ENCODE data around the gene SLAIN2. TPM values are rescaled to one million over a fixed set of nuclear protein-coding genes. Genes with fewer than 3 reads are reported as not detected.

SLAIN2 gene
- total RNA-seq, 1 donor from 2014 or later = 90.5 TPM

- Mint-ChIP-seq H3K4me3 (ENCODE audit: unreplicated experiment) (no peak overlapping the region), H3K36me3 (ENCODE audit: low read depth, unreplicated experiment) (no peaks in the 10 kb centered on the region), H3K4me1 (ENCODE audit: low read depth, unreplicated experiment) (no peaks in the 10 kb centered on the region), H3K27ac (ENCODE audit: unreplicated experiment) (no peak overlapping the region), H3K27me3 (ENCODE audit: low read depth, unreplicated experiment) (peaks cover 4% of the 10 kb centered on the region), H3K9me3 (ENCODE audit: unreplicated experiment) (peaks cover 7% of the 10 kb centered on the region)
- no peak overlapping the region for H2AFZ ChIP-seq (ENCODE audit: low read depth, low read length)
- TF ChIP-seq CTCF (IDR thresholded peaks at IDR 0.05; ENCODE audit: insufficient read depth, low read depth, low read length) (no peak), EZH2 (IDR thresholded peaks at IDR 0.05; ENCODE audit: insufficient read depth, low read length) (no peak)
- no peak overlapping the region for H3K9ac ChIP-seq (ENCODE audit: low read length)
- no peaks in the 10 kb centered on the region for H3K4me1 ChIP-seq (ENCODE audit: insufficient read depth, low read length)
- H3K4me2 ChIP-seq (ENCODE audit: low read length) = no peak overlapping the region
- H3K4me3 ChIP-seq (ENCODE audit: insufficient read depth, low read depth, low read length) = no peak overlapping the region
- H4K20me1 ChIP-seq (ENCODE audit: insufficient read depth, low read length) = no peaks in the 10 kb centered on the region
- no peak for FAIRE-seq
- H3K27ac ChIP-seq (ENCODE audit: low read depth, low read length) = no peak overlapping the region
- no peak for DNase-seq (ENCODE audit: low read depth)
- no peaks in the 10 kb centered on the region for H3K27me3 ChIP-seq (ENCODE audit: insufficient read depth, low read length)
- no peaks in the 10 kb centered on the region for H3K79me2 ChIP-seq (ENCODE audit: insufficient read depth, low read length)
- no peaks in the 10 kb centered on the region for H3K9me3 ChIP-seq (ENCODE audit: insufficient read depth, low read depth, low read length)
- no peaks in the 10 kb centered on the region for H3K36me3 ChIP-seq (ENCODE audit: insufficient read depth, low read length)
These were observed 113.3 kb downstream of the SLAIN2 start for GRCh38 chr4:48454591-48454990.

GRCh38 chr4:48461000-48461399 is 119.7 kb downstream of the SLAIN2 start:
- no peak for FAIRE-seq
- Mint-ChIP-seq H3K4me1 (ENCODE audit: low read depth, unreplicated experiment) (no peaks in the 10 kb centered on the region), H3K4me3 (ENCODE audit: unreplicated experiment) (no peak overlapping the region), H3K36me3 (ENCODE audit: low read depth, unreplicated experiment) (no peaks in the 10 kb centered on the region), H3K27me3 (ENCODE audit: low read depth, unreplicated experiment) (peaks cover 7% of the 10 kb centered on the region), H3K9me3 (ENCODE audit: unreplicated experiment) (peaks cover 5% of the 10 kb centered on the region), H3K27ac (ENCODE audit: unreplicated experiment) (no peak overlapping the region)
- no peak for TF ChIP-seq EZH2 (IDR thresholded peaks at IDR 0.05; ENCODE audit: insufficient read depth, low read length)
- TF ChIP-seq CTCF (IDR thresholded peaks at IDR 0.05; ENCODE audit: insufficient read depth, low read depth, low read length) = no peak
- no peak overlapping the region for H2AFZ ChIP-seq (ENCODE audit: low read depth, low read length)
- no peak overlapping the region for H3K27ac ChIP-seq (ENCODE audit: low read depth, low read length)
- no peaks in the 10 kb centered on the region for H3K4me1 ChIP-seq (ENCODE audit: insufficient read depth, low read length)
- H3K9me3 ChIP-seq (ENCODE audit: insufficient read depth, low read depth, low read length) = peaks cover 3% of the 10 kb centered on the region
- no peak overlapping the region for H3K4me3 ChIP-seq (ENCODE audit: insufficient read depth, low read depth, low read length)
- H3K36me3 ChIP-seq (ENCODE audit: insufficient read depth, low read length) = no peaks in the 10 kb centered on the region
- DNase-seq (ENCODE audit: low read depth) = no peak
- no peak overlapping the region for H3K4me2 ChIP-seq (ENCODE audit: low read length)
- no peaks in the 10 kb centered on the region for H3K79me2 ChIP-seq (ENCODE audit: insufficient read depth, low read length)
- no peak overlapping the region for H3K9ac ChIP-seq (ENCODE audit: low read length)
- H4K20me1 ChIP-seq (ENCODE audit: insufficient read depth, low read length) = no peaks in the 10 kb centered on the region
- no peaks in the 10 kb centered on the region for H3K27me3 ChIP-seq (ENCODE audit: insufficient read depth, low read length)

- FAIRE-seq = no peak
- TF ChIP-seq CTCF (IDR thresholded peaks at IDR 0.05; ENCODE audit: insufficient read depth, low read depth, low read length) = no peak
- TF ChIP-seq EZH2 (IDR thresholded peaks at IDR 0.05; ENCODE audit: insufficient read depth, low read length) = no peak
These were observed 121.0 kb downstream of the SLAIN2 start for GRCh38 chr4:48462363-48462762.

More at GRCh38 chr4:48462363-48462762, 121.0 kb downstream of the SLAIN2 start:
- no peaks in the 10 kb centered on the region for H3K4me1 ChIP-seq (ENCODE audit: insufficient read depth, low read length)
- peaks cover 3% of the 10 kb centered on the region for H3K27me3 Mint-ChIP-seq (ENCODE audit: low read depth, unreplicated experiment)
- H3K9ac ChIP-seq (ENCODE audit: low read length) = no peak overlapping the region
- no peak overlapping the region for H3K27ac Mint-ChIP-seq (ENCODE audit: unreplicated experiment)
- no peak overlapping the region for H2AFZ ChIP-seq (ENCODE audit: low read depth, low read length)
- H3K36me3 ChIP-seq (ENCODE audit: insufficient read depth, low read length) = no peaks in the 10 kb centered on the region
- no peak overlapping the region for H3K4me3 ChIP-seq (ENCODE audit: insufficient read depth, low read depth, low read length)
- no peak overlapping the region for H3K4me3 Mint-ChIP-seq (ENCODE audit: unreplicated experiment)
- H3K79me2 ChIP-seq (ENCODE audit: insufficient read depth, low read length) = no peaks in the 10 kb centered on the region
- peaks cover 3% of the 10 kb centered on the region for H3K9me3 ChIP-seq (ENCODE audit: insufficient read depth, low read depth, low read length)
- no peaks in the 10 kb centered on the region for H3K36me3 Mint-ChIP-seq (ENCODE audit: low read depth, unreplicated experiment)
- H3K27me3 ChIP-seq (ENCODE audit: insufficient read depth, low read length) = no peaks in the 10 kb centered on the region
- no peak for DNase-seq (ENCODE audit: low read depth)
- no peak overlapping the region for H3K4me2 ChIP-seq (ENCODE audit: low read length)
- H3K9me3 Mint-ChIP-seq (ENCODE audit: unreplicated experiment) = no peaks in the 10 kb centered on the region
- H3K4me1 Mint-ChIP-seq (ENCODE audit: low read depth, unreplicated experiment) = no peaks in the 10 kb centered on the region
- H4K20me1 ChIP-seq (ENCODE audit: insufficient read depth, low read length) = no peaks in the 10 kb centered on the region
- no peak overlapping the region for H3K27ac ChIP-seq (ENCODE audit: low read depth, low read length)
